Measurements from ENCODE around the gene EMC9. TPM values are rescaled to one million over a fixed set of nuclear protein-coding genes. Genes with fewer than 3 reads are reported as not detected.

Gene EMC9
- total RNA-seq, 1 donor from 2014 or later = 14.0 TPM

- peaks cover 16% of the 10 kb centered on the region for H3K36me3 Mint-ChIP-seq
- TF ChIP-seq CTCF (IDR thresholded peaks at IDR 0.05) (no peak), EZH2 (IDR thresholded peaks at IDR 0.05) (no peak), EZH2phosphoT487 (IDR thresholded peaks at IDR 0.05) (no peak)
- Histone ChIP-seq H4K20me1 (ENCODE audit: low read depth) (no peaks in the 10 kb centered on the region), H2AFZ (replicated peaks) (no peak overlapping the region), H3K4me2 (no peak overlapping the region), H3K79me2 (ENCODE audit: low read depth) (no peaks in the 10 kb centered on the region), H3K4me3 (no peak overlapping the region), H3K36me3 (peaks cover 4% of the 10 kb centered on the region), H3K9ac (no peak overlapping the region), H3K9me3 (ENCODE audit: low read depth) (no peaks in the 10 kb centered on the region), H3F3A (ENCODE audit: low read depth) (peaks cover under 1% of the 10 kb centered on the region), H3K27ac (no peak overlapping the region), H3K4me1 (no peaks in the 10 kb centered on the region), H3K27me3 (no peaks in the 10 kb centered on the region)
- H3K4me1 Mint-ChIP-seq = no peaks in the 10 kb centered on the region
- no peak overlapping the region for H3K27ac Mint-ChIP-seq
- H3K4me3 Mint-ChIP-seq = no peak overlapping the region
- H3K27me3 Mint-ChIP-seq (ENCODE audit: insufficient read depth, low read depth) = peaks cover 2% of the 10 kb centered on the region
- H3K9me3 Mint-ChIP-seq = no peaks in the 10 kb centered on the region
- DNase-seq (ENCODE audit: low spot score) = no peak
These were observed 13.7 kb upstream of the EMC9 start for GRCh38 chr14:24155100-24155499.

GRCh38 chr14:24151404-24152080 is 10.2 kb upstream of the EMC9 start:
- Histone ChIP-seq H3K9me3 (ENCODE audit: low read depth) (no peaks in the 10 kb centered on the region), H3K27ac (no peak overlapping the region), H3K79me2 (ENCODE audit: low read depth) (peaks cover 23% of the 10 kb centered on the region), H3K9ac (no peak overlapping the region), H4K20me1 (ENCODE audit: low read depth) (peaks cover 15% of the 10 kb centered on the region), H3K4me2 (no peak overlapping the region), H3K4me1 (peaks cover 7% of the 10 kb centered on the region), H3K4me3 (no peak overlapping the region), H3K27me3 (no peaks in the 10 kb centered on the region), H2AFZ (replicated peaks) (no peak overlapping the region), H3K36me3 (peaks cover 4% of the 10 kb centered on the region), H3F3A (ENCODE audit: low read depth) (peaks cover 4% of the 10 kb centered on the region)
- H3K4me1 Mint-ChIP-seq = peaks cover 10% of the 10 kb centered on the region
- no peaks in the 10 kb centered on the region for H3K27me3 Mint-ChIP-seq (ENCODE audit: insufficient read depth, low read depth)
- TF ChIP-seq CTCF (IDR thresholded peaks at IDR 0.05) = no peak
- TF ChIP-seq EZH2 (IDR thresholded peaks at IDR 0.05) = no peak
- no peak for TF ChIP-seq EZH2phosphoT487 (IDR thresholded peaks at IDR 0.05)
- no peaks in the 10 kb centered on the region for H3K9me3 Mint-ChIP-seq
- no peak for DNase-seq (ENCODE audit: low spot score)
- H3K27ac Mint-ChIP-seq = no peak overlapping the region
- peak overlapping the region; percentile 20 for H3K4me3 Mint-ChIP-seq
- H3K36me3 Mint-ChIP-seq = peaks cover 14% of the 10 kb centered on the region

- Mint-ChIP-seq H3K4me1 (peaks cover 11% of the 10 kb centered on the region), H3K9me3 (no peaks in the 10 kb centered on the region), H3K36me3 (peaks cover 14% of the 10 kb centered on the region), H3K4me3 (no peak overlapping the region), H3K27ac (no peak overlapping the region), H3K27me3 (ENCODE audit: insufficient read depth, low read depth) (no peaks in the 10 kb centered on the region)
- Histone ChIP-seq H3K4me2 (no peak overlapping the region), H3K9ac (no peak overlapping the region), H3K79me2 (ENCODE audit: low read depth) (peaks cover 25% of the 10 kb centered on the region), H2AFZ (replicated peaks) (no peak overlapping the region), H3K4me3 (no peak overlapping the region), H3K4me1 (peaks cover 7% of the 10 kb centered on the region), H4K20me1 (ENCODE audit: low read depth) (peaks cover 15% of the 10 kb centered on the region), H3K27ac (no peak overlapping the region), H3K27me3 (no peaks in the 10 kb centered on the region), H3K36me3 (peaks cover 4% of the 10 kb centered on the region), H3F3A (ENCODE audit: low read depth) (peaks cover 4% of the 10 kb centered on the region), H3K9me3 (ENCODE audit: low read depth) (no peaks in the 10 kb centered on the region)
- DNase-seq (ENCODE audit: low spot score) = no peak
- TF ChIP-seq CTCF (IDR thresholded peaks at IDR 0.05) = no peak
- TF ChIP-seq EZH2phosphoT487 (IDR thresholded peaks at IDR 0.05) = no peak
- no peak for TF ChIP-seq EZH2 (IDR thresholded peaks at IDR 0.05)
These were observed 9.6 kb upstream of the EMC9 start for GRCh38 chr14:24150993-24151392.
